ENCODE results near the gene DUSP5.
A peak's percentile ranks its signal among the peaks of the same experiment; 100 is the strongest.

The DUSP5 gene

DNA sequence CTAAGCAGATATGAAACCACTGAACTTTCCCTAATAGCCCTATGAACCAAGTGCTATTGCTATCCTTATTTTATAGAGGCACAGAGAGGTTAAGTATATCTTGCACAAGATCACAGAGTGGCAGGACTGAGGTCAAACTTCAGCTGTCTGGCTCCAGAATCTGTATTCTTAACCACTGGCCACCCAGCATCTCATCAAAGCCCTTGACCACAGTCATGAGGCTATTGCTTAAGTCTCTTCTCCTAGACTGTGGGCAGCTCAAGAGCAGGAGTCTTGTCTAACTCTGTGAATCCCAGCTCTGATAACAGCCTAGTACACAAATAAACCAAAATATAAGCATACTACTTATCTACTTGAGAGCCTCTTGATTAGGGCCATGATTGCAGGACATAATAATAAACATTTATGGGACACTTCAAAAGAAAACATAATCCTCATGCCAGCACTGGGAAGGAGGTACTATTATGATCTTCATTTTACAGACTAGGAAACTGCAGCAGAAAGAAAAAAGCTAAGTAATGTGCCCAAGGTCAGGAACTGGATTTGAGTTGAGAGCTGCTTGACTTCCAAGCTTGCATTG, 47.3 kb downstream of the DUSP5 start:
- no peak for DNase-seq (ENCODE audit: low read depth in 2 of 3, low spot score in 1 of 3)

DNA sequence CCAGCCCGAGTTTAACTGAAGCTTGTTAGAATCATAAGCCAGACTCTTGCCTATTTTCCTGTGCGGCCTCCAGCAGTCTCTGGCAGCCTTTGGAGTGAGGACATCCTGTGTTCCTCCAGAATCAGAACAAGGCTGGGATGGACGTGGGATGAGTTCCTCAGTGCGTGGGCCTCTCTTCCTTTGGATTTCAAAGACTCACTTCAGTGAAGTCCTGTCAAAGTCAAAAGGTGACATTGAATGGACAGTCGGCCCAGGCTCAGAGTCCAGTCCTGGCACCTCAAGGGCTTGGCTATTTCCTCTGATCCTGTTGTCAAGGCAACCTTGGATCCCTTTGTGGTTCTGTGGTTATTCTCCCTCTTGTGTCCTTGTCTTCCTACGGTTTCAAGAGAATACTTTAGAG, 48.4 kb downstream of the DUSP5 start:
- no peak for DNase-seq (ENCODE audit: low read depth in 2 of 3, low spot score in 1 of 3)

DNA sequence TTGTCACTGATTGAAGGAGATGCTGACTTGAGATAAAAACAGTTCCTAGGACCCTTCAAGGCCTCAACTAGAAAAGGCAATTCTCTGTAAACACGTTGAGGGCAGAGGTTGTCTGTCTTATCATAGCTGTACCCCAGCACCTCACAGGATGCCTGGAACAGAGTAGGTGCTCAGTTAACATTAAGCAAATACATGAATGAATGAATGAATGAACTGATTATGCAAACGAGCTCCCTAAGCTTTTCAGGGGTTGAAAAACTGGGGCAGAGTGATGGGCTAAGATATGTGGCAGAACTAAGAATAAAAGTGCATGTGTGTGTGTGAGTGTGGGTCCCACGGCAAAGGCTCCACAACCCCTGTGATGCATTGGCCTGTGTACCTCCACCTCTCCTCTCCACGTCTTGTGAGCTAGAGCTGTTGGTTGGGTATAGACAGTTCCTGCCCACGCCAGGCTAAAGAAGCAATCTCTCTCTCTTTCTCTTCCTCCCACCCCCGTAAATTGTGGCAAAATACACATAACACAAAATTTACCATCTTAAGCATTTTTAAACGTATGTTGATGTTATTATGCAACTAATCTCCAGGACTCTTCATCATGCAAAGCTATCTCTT, 48.9 kb downstream of the DUSP5 start:
- DNase-seq (ENCODE audit: low read depth in 2 of 3, low spot score in 1 of 3), result no peak

DNA sequence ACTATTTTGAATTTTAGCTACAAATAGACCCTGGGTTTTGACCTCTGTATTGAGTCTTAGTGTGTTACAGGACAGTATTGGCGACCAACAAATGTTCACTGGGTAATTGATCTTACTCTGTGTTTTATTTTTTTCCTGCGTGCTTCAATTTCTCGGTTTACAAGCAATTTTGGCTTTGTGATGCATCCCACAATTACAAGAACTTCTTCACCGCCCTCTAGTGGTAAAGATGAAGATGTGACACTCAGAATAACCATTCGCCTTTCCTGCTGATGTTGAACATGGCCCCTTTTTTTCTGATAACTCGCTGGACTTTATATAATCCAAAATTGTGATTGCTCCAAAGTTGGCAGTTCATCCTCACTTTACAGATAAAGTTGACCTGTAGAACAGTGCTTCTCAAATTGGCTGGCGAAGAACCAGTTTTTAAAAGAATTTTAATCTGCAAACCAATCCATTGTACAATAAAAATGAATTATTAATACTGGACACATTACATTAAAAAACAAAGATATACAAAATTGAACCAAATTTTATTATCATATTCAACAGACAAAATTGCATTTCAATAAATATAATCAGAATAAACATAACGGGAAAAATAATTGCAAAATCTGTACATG, 49.5 kb downstream of the DUSP5 start:
- peak in 1 of 3 donors; percentile 38 for DNase-seq (ENCODE audit: low read depth in 2 of 3, low spot score in 1 of 3)

DNA sequence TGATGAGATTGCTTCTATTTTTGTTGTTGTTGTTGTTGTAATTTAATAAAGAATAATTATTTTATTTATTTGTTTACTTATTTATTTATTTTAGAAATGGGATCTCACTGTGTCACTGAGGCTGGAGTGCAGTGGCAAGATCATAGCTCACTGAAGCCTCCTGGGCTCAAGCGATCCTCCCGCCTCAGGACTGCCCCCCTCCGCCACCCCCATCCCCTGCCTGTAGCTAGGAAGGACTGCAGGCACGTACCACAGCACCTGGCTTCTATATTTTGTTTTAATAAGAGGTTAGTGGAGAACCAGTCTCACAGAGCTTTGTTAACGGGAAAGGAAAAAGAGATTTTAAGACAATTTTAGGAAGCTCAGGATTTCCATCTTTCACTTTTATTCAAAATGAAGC, 50.3 kb downstream of the DUSP5 start:
- no peak for DNase-seq (ENCODE audit: low read depth in 2 of 3, low spot score in 1 of 3)

DNA sequence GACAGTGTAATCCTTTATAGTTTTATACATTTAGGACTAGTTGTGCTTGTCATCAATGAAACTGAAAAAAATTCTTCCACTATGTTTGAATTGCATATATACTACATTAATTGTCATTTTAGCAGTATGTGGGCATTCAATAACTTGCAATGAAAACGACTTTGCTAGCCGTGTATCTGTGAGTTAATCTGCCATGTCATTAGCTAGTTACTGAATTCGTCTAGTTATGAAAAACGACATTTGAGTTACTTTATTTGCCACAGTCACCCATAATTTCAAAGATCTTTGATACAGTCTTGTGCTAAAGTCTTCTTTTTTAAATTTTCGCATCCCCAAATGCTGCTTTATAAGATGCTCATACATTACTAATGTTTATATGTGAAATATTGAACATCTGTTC, 51.5 kb downstream of the DUSP5 start:
- DNase-seq (ENCODE audit: low read depth in 2 of 3, low spot score in 1 of 3), result no peak

DNA sequence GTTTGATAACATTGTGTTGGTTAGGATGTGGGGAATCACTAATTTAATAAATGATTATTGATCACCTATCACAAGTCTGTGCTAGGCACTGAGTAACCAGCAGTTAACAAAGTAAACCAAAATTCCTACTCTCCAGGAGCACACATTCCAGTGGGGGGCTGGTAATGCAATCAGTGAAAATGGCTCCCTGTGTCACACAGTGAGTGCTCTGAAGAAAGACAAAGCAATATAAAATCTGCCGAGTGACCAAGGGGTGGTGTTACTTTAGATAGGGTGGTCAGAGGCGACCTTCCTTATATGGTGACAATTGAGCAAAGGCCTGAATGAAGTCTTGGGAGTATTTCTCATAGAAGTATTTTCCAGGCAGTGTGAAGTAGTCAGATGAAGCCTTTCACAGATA, 56.2 kb downstream of the DUSP5 start:
- no peak for DNase-seq (ENCODE audit: low read depth in 2 of 3, low spot score in 1 of 3)

DNA sequence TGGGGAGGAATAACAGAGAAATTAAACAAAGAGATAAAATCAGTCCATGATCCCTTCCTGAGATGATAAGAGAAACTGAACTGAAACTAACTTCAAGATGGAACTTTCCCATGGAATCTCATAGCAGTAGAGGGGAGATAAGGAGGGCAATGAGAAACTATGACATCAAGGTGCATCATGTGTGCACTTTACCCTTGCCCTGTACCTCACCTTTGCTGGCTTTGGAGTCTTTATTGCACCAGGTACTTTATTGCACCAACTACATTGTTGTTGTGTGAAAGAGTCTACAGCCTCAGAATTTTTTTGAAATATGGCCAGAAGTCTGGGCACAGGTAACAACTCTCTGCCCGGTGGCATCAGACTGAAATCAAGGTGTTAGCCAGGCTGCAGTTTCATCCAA, 58.6 kb downstream of the DUSP5 start:
- no peak for DNase-seq (ENCODE audit: low read depth in 2 of 3, low spot score in 1 of 3)

DNA sequence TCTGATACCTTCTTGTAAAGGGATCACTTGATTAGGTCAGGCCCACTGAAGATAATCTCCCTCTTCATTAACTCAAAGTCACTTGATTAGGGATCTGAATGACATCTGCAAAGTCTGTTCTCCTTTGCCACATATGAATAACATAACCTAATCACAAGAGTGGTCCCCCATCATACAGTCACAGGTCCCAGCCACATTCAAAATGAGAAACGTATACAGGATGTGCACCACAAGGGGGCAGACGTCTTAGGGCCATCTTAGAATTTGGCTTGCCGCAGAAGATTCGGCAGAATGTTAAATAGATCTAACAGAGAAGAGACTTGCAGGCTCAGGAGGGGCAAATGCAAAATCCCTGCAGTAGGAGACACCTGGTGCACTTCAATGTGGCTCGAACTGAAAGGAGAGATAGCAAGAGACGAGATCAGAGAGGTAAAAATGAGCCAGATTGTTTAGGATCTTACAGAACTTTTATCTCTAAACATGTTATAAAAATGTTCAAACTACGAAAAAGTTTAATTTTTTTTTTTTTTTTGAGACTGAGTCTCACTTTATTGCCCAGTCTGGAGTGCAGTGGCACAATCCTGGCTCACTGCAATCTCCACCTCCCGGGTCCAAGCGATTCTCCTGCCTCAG, 59.4 kb downstream of the DUSP5 start:
- peak; percentile 37 to 68 (median 59) for DNase-seq (ENCODE audit: low read depth in 2 of 3, low spot score in 1 of 3)

DNA sequence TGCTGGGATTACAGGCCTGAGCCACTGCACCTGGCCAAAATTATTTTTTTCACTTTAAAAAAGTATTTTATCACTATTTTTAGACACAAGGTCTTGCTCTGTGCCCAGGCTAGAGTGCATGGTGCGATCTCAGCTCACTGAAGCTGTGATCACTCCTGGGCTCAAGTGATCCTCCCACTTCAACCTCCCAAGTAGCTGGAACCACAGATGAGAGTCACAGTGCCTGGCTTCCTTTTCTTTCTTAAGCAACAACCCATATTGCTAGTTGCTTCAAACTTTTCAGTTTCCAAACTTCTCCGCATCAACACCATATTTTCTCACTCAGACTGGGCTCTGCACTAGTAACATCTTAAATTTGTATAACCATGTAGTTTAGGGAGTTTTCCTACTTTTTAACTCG, 60.3 kb downstream of the DUSP5 start:
- DNase-seq (ENCODE audit: low read depth in 2 of 3, low spot score in 1 of 3), result no peak

DNA sequence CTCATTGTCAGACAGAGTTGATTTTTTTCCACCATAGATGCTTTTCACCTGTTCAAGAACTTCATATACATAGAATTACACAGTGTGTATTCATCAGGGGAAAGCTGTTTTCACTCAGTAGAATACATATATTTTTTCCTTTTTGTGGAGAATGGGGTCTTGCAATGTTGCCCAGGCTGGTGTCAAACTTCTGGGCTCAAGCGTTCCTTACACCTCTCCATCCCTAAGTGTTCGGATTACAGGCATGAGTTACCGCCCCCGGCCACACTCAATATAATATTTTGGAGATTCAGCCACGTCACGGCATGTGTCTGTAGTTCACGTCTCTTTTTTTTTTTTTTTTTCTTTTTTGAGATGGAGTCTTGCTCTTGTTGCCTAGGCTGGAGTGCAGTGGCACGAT, 62.3 kb downstream of the DUSP5 start:
- DNase-seq (ENCODE audit: low read depth in 2 of 3, low spot score in 1 of 3), result no peak

Data from stimulated activated CD4-positive, alpha-beta T cell treated with anti-CD3 and anti-CD28 coated beads, Interleukin-12 subunit alpha, Interleukin-12 subunit beta, amount 100 ng/mL, for 48 hours (primary cell).